ENCODE results near the gene BCL2. TPM values are rescaled to one million over a fixed set of nuclear protein-coding genes. Genes with fewer than 3 reads are reported as not detected.
"Not testable (repeated sequence)": the region's sequence is repeated elsewhere in the genome, so short reads cannot be mapped to it uniquely, and the experiment has no call there.

Gene BCL2
- total RNA-seq = 10 to 100 TPM; 66.0 to 88.9 TPM

DNA sequence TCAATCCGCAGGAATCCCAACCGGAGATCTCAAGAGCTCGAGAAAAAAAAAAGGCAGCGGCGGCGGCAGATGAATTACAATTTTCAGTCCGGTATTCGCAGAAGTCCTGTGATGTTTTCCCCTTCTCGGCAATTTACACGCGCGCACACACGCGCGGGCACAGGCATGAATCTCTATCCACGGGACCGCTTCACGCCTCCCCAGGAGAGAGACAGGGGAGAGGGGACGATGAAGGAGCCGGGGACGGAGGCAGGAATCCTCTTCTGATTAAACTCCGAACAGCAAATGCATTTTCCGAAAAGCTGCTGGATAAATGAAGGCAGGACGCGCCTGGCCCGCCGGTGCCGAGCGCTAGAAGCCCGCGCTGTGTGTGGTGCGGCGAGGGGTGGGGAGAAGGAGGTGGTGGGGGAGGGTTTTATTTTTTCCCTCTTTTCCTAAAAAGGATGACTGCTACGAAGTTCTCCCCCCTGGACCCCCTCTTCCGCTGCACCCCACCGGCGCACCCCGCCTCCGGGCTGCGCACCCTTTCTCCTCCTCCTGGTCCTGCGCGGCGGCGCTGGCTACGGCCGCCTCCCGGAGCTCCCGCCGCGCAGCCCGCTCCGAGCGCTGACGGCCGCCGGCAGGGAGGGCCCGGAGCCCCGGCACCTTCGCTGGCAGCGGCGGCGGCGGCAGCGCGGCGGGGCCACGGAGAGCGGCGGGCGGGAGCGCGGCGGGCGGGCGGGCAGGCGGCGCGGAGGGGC lies at the start of gene BCL2:
Gene BCL2, minus strand, starts transcription at position 387 of the 740 bp plus-strand sequence.
- ATAC-seq (peak; percentile 14), DNase-seq (peak; percentile 70)
- ChIA-PET CTCF (interaction anchor here (0.7 to 3.9 kb wide), 20 partner anchors 8 to 303 kb away, joined by 3 to 60 read pairs (median 6); no protein-coding TSS in a partner anchor), POLR2A (no interaction called here)
- no peaks in the 10 kb centered on the region for H3K27me3 Mint-ChIP-seq
- intact Hi-C loops (cut with DNase I, micrococcal nuclease) = loop anchor here (1.0 to 10.0 kb wide), 8 partner anchors 48 to 605 kb away; partner anchors contain the start of genes KDSR (in 1 of the 2), PHLPP1 (in 1 of the 2) and VPS4B (in 1 of the 2)
- H3K36me3 Mint-ChIP-seq (ENCODE audit: low read depth) = peaks cover 41% of the 10 kb centered on the region
- no peaks in the 10 kb centered on the region for H3K9me3 Mint-ChIP-seq (ENCODE audit: low read depth)
- peak within 1 kb of the TSS; percentile 97 for H3K27ac Mint-ChIP-seq
- peaks cover 29% of the 10 kb centered on the region for H3K4me1 Mint-ChIP-seq
- peak within 1 kb of the TSS; percentile 98 for H3K4me3 Mint-ChIP-seq

DNA sequence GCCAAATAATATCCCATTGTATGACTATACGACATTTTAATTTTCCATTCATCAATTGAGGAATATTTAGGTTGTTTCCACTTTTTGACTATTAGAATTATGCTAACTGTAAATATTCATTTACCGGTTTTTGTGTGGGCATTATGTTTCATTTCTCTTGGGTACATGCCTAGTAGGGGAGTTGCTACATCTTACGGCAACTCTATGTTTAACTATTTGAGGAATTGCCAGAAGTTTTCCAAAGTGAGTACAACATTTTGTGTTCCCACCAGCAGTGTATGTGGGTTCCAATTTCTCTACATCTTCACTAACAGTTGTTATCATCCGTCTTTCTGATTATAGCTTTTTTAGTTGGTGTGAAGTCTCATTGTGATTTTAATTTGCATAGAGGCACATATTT lies 49.0 kb upstream of the BCL2 start:
- no peak for ATAC-seq
- intact Hi-C loops (cut with DNase I, micrococcal nuclease) = loop anchor here (10.0 kb wide), 2 partner anchors 606 to 844 kb away; partner anchors contain the start of genes SERPINB8 (in 1 of the 2) and ZCCHC2 (in 1 of the 2)
- Mint-ChIP-seq H3K4me3 (peak overlapping the region; percentile 96), H3K4me1 (peaks cover 33% of the 10 kb centered on the region), H3K36me3 (ENCODE audit: low read depth) (peaks cover 34% of the 10 kb centered on the region), H3K27me3 (no peaks in the 10 kb centered on the region), H3K27ac (peak overlapping the region; percentile 56), H3K9me3 (ENCODE audit: low read depth) (peaks cover 14% of the 10 kb centered on the region)
- POLR2A ChIA-PET = interaction anchor here (1.6 kb wide), 1 partner anchor 59 kb away, joined by 4 read pairs; no protein-coding TSS in a partner anchor
- CTCF ChIA-PET = interaction anchor here (0.7 to 1.3 kb wide), 5 partner anchors 28 to 643 kb away, joined by 3 to 4 read pairs (median 3); no protein-coding TSS in a partner anchor
- no peak for DNase-seq

DNA sequence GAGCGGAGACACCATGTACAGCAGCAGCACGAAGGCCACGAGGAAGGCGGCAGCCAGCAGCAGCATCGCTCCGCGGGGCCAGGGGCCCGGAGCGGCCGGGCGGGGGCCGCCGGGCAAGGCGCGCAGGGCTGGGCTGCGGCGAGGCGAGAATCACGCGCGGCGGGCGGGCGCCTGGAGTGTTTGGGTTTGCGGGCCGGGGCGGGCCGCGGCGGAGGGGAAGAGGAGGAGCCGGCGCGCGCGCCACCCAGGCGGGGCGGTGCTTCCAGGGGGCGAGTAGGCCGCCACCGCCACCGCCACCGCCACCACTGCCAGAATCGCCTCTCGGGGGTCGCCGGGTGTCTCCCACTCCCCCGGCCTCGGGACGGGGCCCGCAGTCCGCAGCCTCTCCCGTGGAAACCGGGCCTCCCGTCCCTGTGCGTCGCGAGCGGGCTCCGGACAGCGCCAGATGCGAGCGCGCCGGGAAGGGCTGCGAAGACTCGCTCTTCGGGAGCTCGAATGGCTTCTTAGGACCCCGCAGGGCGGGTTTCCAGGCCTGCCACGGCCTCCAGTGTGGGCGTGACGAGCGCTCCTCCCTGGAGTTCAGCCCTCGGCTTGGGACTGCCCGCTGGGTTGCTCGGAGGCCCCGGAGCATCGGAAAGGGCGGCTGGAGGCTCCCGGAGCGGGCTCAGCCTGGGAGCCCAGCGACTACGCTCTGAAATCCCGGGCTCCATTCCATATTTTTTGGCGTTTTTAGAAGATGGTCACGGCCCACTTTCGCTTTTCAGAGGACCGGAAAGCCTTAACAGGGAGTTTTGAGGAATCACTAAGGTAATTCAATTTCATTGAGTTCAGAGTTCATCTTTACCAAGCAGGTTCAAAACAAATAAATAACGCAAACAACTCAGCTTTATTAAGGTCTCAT lies 47.7 kb upstream of the BCL2 start, which contains the start of gene KDSR:
Gene KDSR, minus strand, starts transcription at position 154 of the 901 bp plus-strand sequence. Its CDS starts 88 bp downstream, at position 66.
- no peaks in the 10 kb centered on the region for H3K27me3 Mint-ChIP-seq
- peak; percentile 85 for ATAC-seq
- peak within 1 kb of the TSS; percentile 85 for H3K27ac Mint-ChIP-seq
- peak; percentile 92 for DNase-seq
- H3K4me1 Mint-ChIP-seq = peaks cover 36% of the 10 kb centered on the region
- ChIA-PET CTCF (interaction anchor here (0.6 to 1.4 kb wide), 5 partner anchors 41 to 658 kb away, joined by 3 to 4 read pairs (median 3); no protein-coding TSS in a partner anchor), POLR2A (interaction anchor here (0.5 to 1.6 kb wide), 5 partner anchors 14 to 60 kb away, joined by 3 to 8 read pairs (median 4); partner anchors contain the start of gene VPS4B)
- H3K36me3 Mint-ChIP-seq (ENCODE audit: low read depth) = peaks cover 43% of the 10 kb centered on the region
- H3K4me3 Mint-ChIP-seq = peak within 1 kb of the TSS; percentile 96
- intact Hi-C loops (cut with DNase I, micrococcal nuclease) = loop anchor here (1.0 to 10.0 kb wide), 12 partner anchors 12 to 1181 kb away; partner anchors contain the start of genes VPS4B (in 2 of the 2), PHLPP1 (in 1 of the 2), PIGN (in 1 of the 2) and RELCH (in 1 of the 2)
- H3K9me3 Mint-ChIP-seq (ENCODE audit: low read depth) = peaks cover 14% of the 10 kb centered on the region

DNA sequence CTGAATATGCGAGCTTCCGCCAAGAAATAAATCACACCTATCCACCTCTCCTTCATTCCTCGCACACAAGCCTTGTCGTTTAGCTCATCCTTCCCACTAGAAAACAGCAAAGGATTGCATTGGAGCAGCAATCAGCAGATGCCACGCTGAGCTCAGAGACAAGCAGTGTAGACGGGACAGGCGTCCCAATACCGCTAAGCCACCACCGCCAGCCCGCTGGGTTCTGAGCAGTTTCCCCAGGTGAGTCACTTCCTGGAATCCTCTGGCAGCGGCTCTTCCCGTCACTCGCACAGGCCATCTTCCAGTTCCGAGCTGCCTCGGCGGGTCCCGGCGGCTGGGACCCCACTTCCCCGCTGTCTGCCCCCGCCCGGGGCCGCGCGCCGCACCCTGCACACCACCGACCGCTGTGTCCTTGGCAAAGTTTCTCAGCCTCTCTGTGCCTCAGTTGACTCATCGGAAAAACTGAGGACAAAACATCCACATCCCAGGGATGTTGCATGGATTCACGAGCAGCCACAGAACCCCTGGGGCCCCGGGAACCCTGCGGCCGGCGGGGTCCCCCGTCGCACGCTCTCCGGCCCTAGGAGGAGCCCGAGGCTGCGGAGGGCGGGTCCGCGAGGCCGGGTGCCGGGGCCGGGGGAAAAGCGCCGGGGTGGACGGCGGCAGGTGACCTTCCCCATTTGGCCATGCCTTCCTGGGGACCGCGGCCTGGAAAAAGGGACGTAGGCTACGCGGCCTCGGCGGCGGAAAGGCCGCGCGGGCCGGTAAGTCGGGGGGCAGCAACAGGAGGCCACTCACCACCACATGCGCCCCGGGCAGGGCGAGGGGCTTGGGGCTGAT lies 46.9 kb upstream of the BCL2 start:
- H3K9me3 Mint-ChIP-seq (ENCODE audit: low read depth) = peaks cover 14% of the 10 kb centered on the region

DNA sequence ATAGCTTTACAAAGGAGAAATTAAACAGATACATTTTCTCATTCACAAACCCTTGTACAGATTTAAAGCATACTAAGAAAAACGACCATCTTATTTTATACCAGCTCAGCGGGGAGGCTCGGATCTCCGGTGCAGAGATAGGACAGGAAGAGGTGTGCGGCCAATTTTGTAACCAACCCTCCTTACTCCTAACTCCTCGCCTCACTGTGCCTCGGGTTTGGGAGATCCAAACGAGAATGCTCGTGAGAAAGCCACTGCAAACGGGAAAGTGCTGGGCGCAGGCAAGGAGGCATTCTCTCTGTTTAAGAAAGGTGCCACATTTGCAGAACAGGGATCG lies 46.3 kb upstream of the BCL2 start:
- intact Hi-C loops (cut with DNase I, micrococcal nuclease) = loop anchor here (1.0 to 10.0 kb wide), 8 partner anchors 45 to 1179 kb away; partner anchors contain the start of genes PHLPP1 (in 1 of the 2), PIGN (in 1 of the 2), RELCH (in 1 of the 2) and SERPINB8 (in 1 of the 2)
- H3K9me3 Mint-ChIP-seq (ENCODE audit: low read depth) = peaks cover 14% of the 10 kb centered on the region
- peak; percentile 38 for DNase-seq
- H3K4me3 Mint-ChIP-seq = peak overlapping the region; percentile 96
- POLR2A ChIA-PET = interaction anchor here (0.5 to 1.2 kb wide), 5 partner anchors 18 to 360 kb away, joined by 3 to 4 read pairs (median 3); no protein-coding TSS in a partner anchor
- no peaks in the 10 kb centered on the region for H3K27me3 Mint-ChIP-seq
- H3K36me3 Mint-ChIP-seq (ENCODE audit: low read depth) = peaks cover 49% of the 10 kb centered on the region
- H3K4me1 Mint-ChIP-seq = peaks cover 37% of the 10 kb centered on the region
- CTCF ChIA-PET = interaction anchor here (0.6 to 3.1 kb wide), 15 partner anchors 9 to 349 kb away, joined by 3 to 15 read pairs (median 5); no protein-coding TSS in a partner anchor
- ATAC-seq = no peak
- H3K27ac Mint-ChIP-seq = peak overlapping the region; percentile 80

More for the DNA sequence above, 46.9 kb upstream of the BCL2 start:
- Mint-ChIP-seq H3K4me1 (peaks cover 37% of the 10 kb centered on the region), H3K27me3 (no peaks in the 10 kb centered on the region), H3K36me3 (ENCODE audit: low read depth) (peaks cover 49% of the 10 kb centered on the region), H3K4me3 (peak overlapping the region; percentile 96), H3K27ac (peak overlapping the region; percentile 80)
- ChIA-PET CTCF (interaction anchor here (0.6 to 3.1 kb wide), 15 partner anchors 10 to 350 kb away, joined by 3 to 15 read pairs (median 4); no protein-coding TSS in a partner anchor), POLR2A (interaction anchor here (0.5 to 1.6 kb wide), 7 partner anchors 19 to 359 kb away, joined by 3 to 8 read pairs (median 3); partner anchors contain the start of gene VPS4B)
- peak; percentile 87 for DNase-seq
- peak; percentile 64 for ATAC-seq
- intact Hi-C loops (cut with DNase I, micrococcal nuclease) = loop anchor here (1.0 to 10.0 kb wide), 13 partner anchors 13 to 1180 kb away; partner anchors contain the start of genes VPS4B (in 2 of the 2), PHLPP1 (in 1 of the 2), PIGN (in 1 of the 2) and RELCH (in 1 of the 2)

DNA sequence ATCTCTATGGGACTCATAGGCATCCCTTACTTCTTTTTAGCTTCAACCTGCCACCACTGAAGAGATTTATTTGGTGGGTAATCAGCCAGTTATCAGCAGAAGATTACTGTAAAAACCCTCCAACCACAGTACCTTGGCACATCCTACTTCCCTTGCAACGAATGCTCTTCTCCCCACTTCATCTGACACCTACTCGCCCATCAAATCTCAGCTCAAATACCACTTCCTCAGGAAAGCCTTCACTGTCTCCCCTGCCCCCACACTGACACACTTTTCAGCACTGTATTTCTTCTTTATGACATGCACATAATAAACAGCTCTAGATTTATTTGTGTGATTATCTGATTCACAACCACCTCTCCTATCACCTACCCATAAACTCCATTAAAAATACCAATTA lies 44.4 kb upstream of the BCL2 start:
- Mint-ChIP-seq H3K4me3 (peak overlapping the region; percentile 15), H3K36me3 (ENCODE audit: low read depth) (peaks cover 47% of the 10 kb centered on the region), H3K4me1 (peaks cover 36% of the 10 kb centered on the region), H3K9me3 (ENCODE audit: low read depth) (peaks cover 8% of the 10 kb centered on the region), H3K27me3 (no peaks in the 10 kb centered on the region), H3K27ac (no peak overlapping the region)
- DNase-seq (peak; percentile 30), ATAC-seq (no peak)
- POLR2A ChIA-PET = interaction anchor here (0.8 kb wide), 1 partner anchor 64 kb away, joined by 3 read pairs; no protein-coding TSS in a partner anchor
- intact Hi-C loops (cut with DNase I, micrococcal nuclease) = loop anchor here (10.0 kb wide), 2 partner anchors 611 to 839 kb away; partner anchors contain the start of genes SERPINB8 (in 1 of the 2) and ZCCHC2 (in 1 of the 2)
- CTCF ChIA-PET = interaction anchor here (1.6 to 3.1 kb wide), 3 partner anchors 22 to 347 kb away, joined by 3 to 13 read pairs (median 11); no protein-coding TSS in a partner anchor

DNA sequence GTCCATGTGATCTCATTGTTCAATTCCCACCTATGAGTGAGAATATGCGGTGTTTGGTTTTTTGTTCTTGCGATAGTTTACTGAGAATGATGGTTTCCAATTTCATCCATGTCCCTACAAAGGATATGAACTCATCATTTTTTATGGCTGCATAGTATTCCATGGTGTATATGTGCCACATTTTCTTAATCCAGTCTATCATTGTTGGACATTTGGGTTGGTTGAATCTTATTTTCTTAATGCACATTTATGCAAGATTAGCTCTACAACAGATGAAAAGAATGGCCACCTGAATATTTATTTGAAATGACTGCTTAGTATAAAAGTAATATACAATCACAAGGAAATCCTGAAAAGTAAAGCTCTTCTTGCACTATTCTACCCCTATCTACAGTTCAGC lies 43.9 kb upstream of the BCL2 start:
- CTCF ChIA-PET = interaction anchor here (1.3 to 3.1 kb wide), 4 partner anchors 13 to 347 kb away, joined by 3 to 13 read pairs (median 7); no protein-coding TSS in a partner anchor
- not testable (repeated sequence) for H3K27me3 Mint-ChIP-seq; H3K9me3 Mint-ChIP-seq (ENCODE audit: low read depth); DNase-seq; H3K4me3 Mint-ChIP-seq; ATAC-seq; H3K27ac Mint-ChIP-seq
- H3K36me3 Mint-ChIP-seq (ENCODE audit: low read depth) = peaks cover 43% of the 10 kb centered on the region
- POLR2A ChIA-PET = interaction anchor here (0.8 kb wide), 1 partner anchor 64 kb away, joined by 3 read pairs; no protein-coding TSS in a partner anchor
- intact Hi-C loops (cut with DNase I, micrococcal nuclease) = loop anchor here (10.0 kb wide), 2 partner anchors 611 to 839 kb away; partner anchors contain the start of genes SERPINB8 (in 1 of the 2) and ZCCHC2 (in 1 of the 2)
- peaks cover 31% of the 10 kb centered on the region for H3K4me1 Mint-ChIP-seq

DNA sequence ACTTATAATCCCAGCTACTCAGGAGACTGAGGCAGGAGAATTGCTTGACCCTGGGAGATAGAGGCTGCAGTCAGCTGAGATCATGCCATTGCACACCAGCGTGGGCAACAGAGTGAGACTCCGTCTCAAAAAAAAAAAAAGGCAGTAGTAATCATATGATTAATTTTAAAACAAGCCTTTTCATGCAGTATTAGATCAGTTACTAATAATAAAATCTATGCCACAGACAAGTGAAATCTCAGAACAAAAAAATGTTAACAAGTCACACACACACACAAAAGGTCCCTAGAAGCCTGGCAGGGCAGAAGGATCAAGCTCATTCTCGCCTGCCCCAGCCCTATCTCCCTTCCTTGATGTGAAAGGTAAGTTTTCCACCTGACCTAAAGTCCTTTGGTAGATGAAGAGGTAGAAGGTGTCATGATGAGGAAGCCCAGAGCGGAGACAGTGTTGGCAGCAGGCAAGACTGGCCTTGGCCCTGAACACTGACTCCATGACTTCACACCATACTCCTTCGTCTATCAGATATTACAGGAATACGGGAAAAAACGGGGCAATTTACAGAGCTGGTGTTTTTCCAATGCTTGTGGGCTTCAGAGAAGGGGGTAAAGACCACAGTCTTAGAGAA lies 36.8 kb upstream of the BCL2 start:
- Mint-ChIP-seq H3K36me3 (ENCODE audit: low read depth) (peaks cover 39% of the 10 kb centered on the region), H3K27ac (no peak overlapping the region), H3K4me3 (no peak overlapping the region), H3K4me1 (no peaks in the 10 kb centered on the region), H3K27me3 (no peaks in the 10 kb centered on the region), H3K9me3 (ENCODE audit: low read depth) (no peaks in the 10 kb centered on the region)
- ATAC-seq (no peak), DNase-seq (no peak)
- POLR2A ChIA-PET = no interaction called here
- CTCF ChIA-PET = interaction anchor here (1.0 to 1.7 kb wide), 7 partner anchors 9 to 349 kb away, joined by 3 to 9 read pairs (median 3); no protein-coding TSS in a partner anchor
- intact Hi-C loops (cut with DNase I, micrococcal nuclease) = no loop called here

DNA sequence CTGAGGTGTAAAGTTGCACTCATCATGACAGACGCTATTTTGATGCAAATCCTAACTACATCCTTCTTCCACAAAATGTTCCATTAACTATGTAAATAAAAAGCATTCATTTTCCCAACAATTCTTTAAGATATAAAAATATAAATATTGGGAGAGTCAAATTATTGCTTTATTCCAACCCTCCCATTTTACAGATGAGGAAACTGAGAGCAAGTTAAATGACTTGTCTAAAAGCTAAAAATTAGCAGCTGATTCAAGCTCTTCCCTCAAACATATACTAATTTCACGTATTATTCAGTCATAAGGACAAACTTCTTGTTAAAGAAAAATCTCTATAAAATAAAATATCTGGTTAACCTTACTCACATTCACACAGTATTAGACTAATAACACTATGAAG lies 30.7 kb upstream of the BCL2 start:
- H3K27me3 Mint-ChIP-seq = no peaks in the 10 kb centered on the region
- intact Hi-C loops (cut with DNase I, micrococcal nuclease) = no loop called here
- no peak overlapping the region for H3K27ac Mint-ChIP-seq
- no peaks in the 10 kb centered on the region for H3K9me3 Mint-ChIP-seq (ENCODE audit: low read depth)
- no peak for DNase-seq
- ATAC-seq = no peak
- no peaks in the 10 kb centered on the region for H3K4me1 Mint-ChIP-seq
- H3K4me3 Mint-ChIP-seq = no peak overlapping the region
- H3K36me3 Mint-ChIP-seq (ENCODE audit: low read depth) = peaks cover 48% of the 10 kb centered on the region
- POLR2A ChIA-PET = interaction anchor here (0.6 kb wide), 1 partner anchor 44 kb away, joined by 5 read pairs; no protein-coding TSS in a partner anchor
- CTCF ChIA-PET = interaction anchor here (1.1 to 3.8 kb wide), 3 partner anchors 9 to 89 kb away, joined by 3 to 27 read pairs (median 13); no protein-coding TSS in a partner anchor

Data from activated CD4-positive, alpha-beta T cell treated with anti-CD3 and anti-CD28 coated beads for 36 hours (primary cell).